Nephron (organoid): ENCODE results near the gene AMMECR1.
A peak's percentile ranks its signal among the peaks of the same experiment; 100 is the strongest.

Experiments
- H3K27ac Mint-ChIP-seq, 3 experiments: 2 replicates each; pipeline ENCODE4 v1.8.0; 2020; ENCODE audit warnings: mixed read lengths in 3 of 3, mild to moderate bottlenecking in 2 of 3, moderate library complexity in 1 of 3
- H3K27me3 Mint-ChIP-seq: 2 replicates; pipeline ENCODE4 v1.8.0; 2021; ENCODE audit warnings: low read depth, mild to moderate bottlenecking, moderate library complexity, mixed read lengths
- H3K36me3 Mint-ChIP-seq: 2 replicates; pipeline ENCODE4 v1.8.0; 2020; ENCODE audit warnings: low read depth, mixed read lengths
- H3K4me1 Mint-ChIP-seq: 2 replicates; pipeline ENCODE4 v1.8.0; 2020; ENCODE audit warnings: mixed read lengths
- H3K4me3 Mint-ChIP-seq, 3 experiments: 2 replicates each; pipeline ENCODE4 v1.8.0; 2020; ENCODE audit warnings: mild to moderate bottlenecking in 3 of 3, mixed read lengths in 3 of 3, moderate library complexity in 2 of 3
- H3K9me3 Mint-ChIP-seq: 2 replicates; pipeline ENCODE4 v1.8.0; 2020; ENCODE audit warnings: mixed read lengths
- CTCF ChIP-seq, 3 experiments: fragments of 200-600 bp; sonication (generic); IDR thresholded peaks; one replicate each; pipeline ENCODE4 v1.5.0; 2021; ENCODE audit warnings: antibody characterized with exemption in 3 of 3; ENCODE audit not compliant: unreplicated experiment in 3 of 3

Gene AMMECR1

GRCh38 chrX:110208092-110208491, 109.8 kb downstream of the AMMECR1 start:
- Mint-ChIP-seq H3K4me3 (no peak overlapping the region), H3K36me3 (no peaks in the 10 kb centered on the region), H3K27me3 (no peaks in the 10 kb centered on the region), H3K4me1 (peaks cover 14% of the 10 kb centered on the region), H3K9me3 (no peaks in the 10 kb centered on the region), H3K27ac (no peak overlapping the region)
- no peak for TF ChIP-seq CTCF (IDR thresholded peaks at IDR 0.05; ENCODE audit: unreplicated experiment in 3 of 3)

- Mint-ChIP-seq H3K27ac (peak overlapping the region in 1 of 3 experiments; percentile 18), H3K36me3 (peaks cover 14% of the 10 kb centered on the region), H3K4me1 (peaks cover 7% of the 10 kb centered on the region), H3K9me3 (no peaks in the 10 kb centered on the region), H3K4me3 (no peak overlapping the region), H3K27me3 (no peaks in the 10 kb centered on the region)
- no peak for TF ChIP-seq CTCF (IDR thresholded peaks at IDR 0.05; ENCODE audit: unreplicated experiment in 3 of 3)
Observed at GRCh38 chrX:110204986-110205385, 112.9 kb downstream of the AMMECR1 start.

DNA sequence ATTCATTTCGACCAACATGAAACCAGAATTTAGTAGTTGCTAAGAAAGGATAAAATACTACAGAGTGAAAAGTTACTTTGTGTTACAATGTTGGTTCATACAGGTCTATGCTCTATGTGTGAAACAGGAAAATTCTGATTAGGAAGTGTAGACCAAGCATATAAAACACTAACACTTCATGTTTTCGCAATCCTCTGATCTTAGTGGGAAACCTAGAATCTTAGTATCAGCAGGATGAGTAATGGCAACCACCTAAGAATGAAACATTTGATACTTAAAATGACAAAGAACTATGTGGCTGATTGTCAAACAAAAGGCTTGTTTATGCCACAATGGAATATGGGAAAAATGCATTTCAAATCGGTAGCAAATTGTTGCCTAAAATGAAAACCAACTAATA, 116.1 kb downstream of the AMMECR1 start:
- Mint-ChIP-seq H3K9me3 (no peaks in the 10 kb centered on the region), H3K4me3 (no peak overlapping the region), H3K36me3 (peaks cover 14% of the 10 kb centered on the region), H3K4me1 (peaks cover 7% of the 10 kb centered on the region), H3K27ac (no peak overlapping the region), H3K27me3 (no peaks in the 10 kb centered on the region)
- no peak for TF ChIP-seq CTCF (IDR thresholded peaks at IDR 0.05; ENCODE audit: unreplicated experiment in 3 of 3)

- Mint-ChIP-seq H3K9me3 (no peaks in the 10 kb centered on the region), H3K36me3 (peaks cover 13% of the 10 kb centered on the region), H3K4me1 (no peaks in the 10 kb centered on the region), H3K4me3 (no peak overlapping the region), H3K27ac (no peak overlapping the region), H3K27me3 (no peaks in the 10 kb centered on the region)
- no peak for TF ChIP-seq CTCF (IDR thresholded peaks at IDR 0.05; ENCODE audit: unreplicated experiment in 3 of 3)
Observed at GRCh38 chrX:110194977-110195376, 122.9 kb downstream of the AMMECR1 start.

GRCh38 chrX:110192516-110192915, 125.4 kb downstream of the AMMECR1 start:
- no peaks in the 10 kb centered on the region for H3K9me3 Mint-ChIP-seq
- TF ChIP-seq CTCF (IDR thresholded peaks at IDR 0.05; ENCODE audit: unreplicated experiment in 3 of 3) = no peak
- H3K4me3 Mint-ChIP-seq = no peak overlapping the region
- no peaks in the 10 kb centered on the region for H3K4me1 Mint-ChIP-seq
- no peaks in the 10 kb centered on the region for H3K27me3 Mint-ChIP-seq
- peaks cover 28% of the 10 kb centered on the region for H3K36me3 Mint-ChIP-seq
- H3K27ac Mint-ChIP-seq = no peak overlapping the region

- no peak overlapping the region for H3K27ac Mint-ChIP-seq
- TF ChIP-seq CTCF (IDR thresholded peaks at IDR 0.05; ENCODE audit: unreplicated experiment in 3 of 3) = no peak
- no peaks in the 10 kb centered on the region for H3K4me1 Mint-ChIP-seq
Observed at GRCh38 chrX:110188701-110189558, 129.0 kb downstream of the AMMECR1 start.

More at GRCh38 chrX:110188701-110189558, 129.0 kb downstream of the AMMECR1 start:
- no peaks in the 10 kb centered on the region for H3K27me3 Mint-ChIP-seq
- peaks cover 8% of the 10 kb centered on the region for H3K9me3 Mint-ChIP-seq
- peaks cover 57% of the 10 kb centered on the region for H3K36me3 Mint-ChIP-seq
- no peak overlapping the region for H3K4me3 Mint-ChIP-seq
